HG03575 (cell line): ENCODE data around the gene CEP68.
"Not testable (repeated sequence)": the region's sequence is repeated elsewhere in the genome, so short reads cannot be mapped to it uniquely, and the experiment has no call there.

Source experiments
- ATAC-seq: cut with Tn5 transposase; IDR thresholded peaks from one replicate; pipeline ENCODE4 v1.9.1; 2021; ENCODE audit not compliant: unreplicated experiment, insufficient number of reproducible peaks, low FRiP score; ENCODE audit errors: extremely low read depth

Gene CEP68

DNA sequence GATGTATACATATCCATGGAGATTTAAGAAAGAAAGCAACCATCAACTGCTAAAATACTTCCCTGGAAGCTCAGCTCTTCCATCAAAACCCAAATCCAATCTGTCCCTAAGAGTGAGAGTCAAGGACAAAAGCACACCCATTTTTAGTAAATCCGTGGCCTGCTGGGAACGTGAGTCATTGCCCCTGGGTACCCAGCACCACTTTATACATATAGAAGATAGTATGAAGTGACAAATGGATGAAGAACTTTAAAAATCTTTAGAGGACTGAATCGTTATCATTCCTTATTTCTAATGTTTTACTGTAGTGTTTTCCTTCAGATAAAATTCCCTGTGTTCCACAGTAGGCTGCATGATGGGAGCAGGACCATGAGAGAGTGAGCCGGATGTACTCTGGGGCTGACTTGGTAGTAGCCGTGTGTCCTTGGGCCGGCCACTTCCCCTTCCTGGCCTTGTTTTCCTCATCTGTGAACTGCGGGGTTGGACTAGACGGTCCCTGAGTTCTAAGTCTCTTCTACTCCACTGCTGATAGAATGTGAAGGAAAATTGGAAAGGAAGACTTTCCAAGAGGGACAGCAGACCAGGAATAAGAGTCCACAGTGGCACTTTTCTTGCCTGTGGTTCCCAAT, 28.5 kb upstream of the CEP68 start:
- no peak for ATAC-seq

DNA sequence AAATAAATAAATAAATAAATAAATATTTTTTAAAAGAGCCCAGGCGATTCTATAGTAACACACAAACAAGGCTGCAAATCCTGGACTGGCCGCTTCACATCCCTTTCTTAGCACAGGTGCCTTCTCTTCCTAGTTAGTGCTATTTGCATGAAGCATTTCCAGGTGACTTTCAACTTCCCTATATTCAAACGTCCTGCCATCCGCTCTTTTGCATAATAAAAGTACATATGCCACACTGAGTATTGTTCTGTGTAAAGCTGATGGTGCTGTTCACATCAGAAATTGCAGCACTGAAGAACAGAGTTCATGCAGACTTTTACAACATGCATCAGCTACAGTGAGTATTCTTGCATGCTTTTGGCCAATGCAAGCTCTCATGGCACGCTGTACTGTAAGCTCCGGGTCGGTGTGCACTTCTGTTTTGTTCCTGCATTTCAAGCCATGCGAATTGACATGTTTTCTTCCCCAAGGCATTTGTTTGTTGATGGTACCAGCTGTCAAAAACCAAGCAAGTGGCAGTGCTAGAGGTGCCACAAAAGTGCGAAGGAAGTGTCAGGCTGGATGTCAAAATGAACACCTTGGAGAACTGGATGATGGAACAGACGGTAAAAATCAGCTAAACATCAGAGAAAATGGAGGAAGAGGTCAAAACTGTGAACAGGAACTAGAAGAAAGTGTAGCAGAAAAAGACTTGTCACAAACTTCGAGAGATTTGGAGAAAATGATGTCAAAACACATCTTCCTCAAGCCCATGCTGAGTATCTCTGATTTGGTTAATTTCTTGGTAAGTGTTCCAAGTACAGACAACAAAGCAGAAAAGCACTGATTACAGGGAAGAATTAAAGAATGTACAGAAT, 25.5 kb upstream of the CEP68 start:
- no peak for ATAC-seq

DNA sequence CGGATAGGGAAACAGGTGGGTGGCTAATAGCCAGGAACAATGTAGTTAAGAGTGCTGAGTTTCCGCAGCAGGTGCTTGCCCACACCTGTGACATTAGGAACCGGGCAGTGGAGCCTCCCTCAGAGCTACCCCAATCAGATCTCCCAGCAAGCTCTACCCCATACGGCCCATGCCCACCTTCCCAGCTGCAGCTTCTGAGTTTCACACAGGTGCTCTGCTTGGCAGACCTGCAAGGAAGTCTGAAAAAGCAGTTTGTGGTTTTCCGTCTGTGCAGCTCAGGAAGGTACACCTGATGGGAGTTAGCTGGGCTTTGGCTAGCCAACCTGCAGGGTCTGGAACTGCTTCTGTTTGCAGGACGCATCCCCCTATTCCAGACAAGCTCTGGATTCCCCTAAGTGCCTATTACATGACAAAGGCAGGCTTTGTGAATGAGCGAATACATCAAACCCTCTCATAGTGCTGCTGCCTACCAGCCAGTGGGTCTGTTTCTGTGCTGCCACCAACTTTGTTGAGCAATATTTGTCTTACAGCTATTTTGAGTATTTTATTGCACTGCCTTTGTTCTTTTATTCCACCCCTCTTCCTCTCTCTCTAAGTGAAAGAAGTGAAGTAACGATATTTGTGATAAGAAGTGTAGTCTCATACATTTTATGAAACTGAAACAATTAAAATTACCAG, 24.7 kb upstream of the CEP68 start:
- ATAC-seq: no peak

DNA sequence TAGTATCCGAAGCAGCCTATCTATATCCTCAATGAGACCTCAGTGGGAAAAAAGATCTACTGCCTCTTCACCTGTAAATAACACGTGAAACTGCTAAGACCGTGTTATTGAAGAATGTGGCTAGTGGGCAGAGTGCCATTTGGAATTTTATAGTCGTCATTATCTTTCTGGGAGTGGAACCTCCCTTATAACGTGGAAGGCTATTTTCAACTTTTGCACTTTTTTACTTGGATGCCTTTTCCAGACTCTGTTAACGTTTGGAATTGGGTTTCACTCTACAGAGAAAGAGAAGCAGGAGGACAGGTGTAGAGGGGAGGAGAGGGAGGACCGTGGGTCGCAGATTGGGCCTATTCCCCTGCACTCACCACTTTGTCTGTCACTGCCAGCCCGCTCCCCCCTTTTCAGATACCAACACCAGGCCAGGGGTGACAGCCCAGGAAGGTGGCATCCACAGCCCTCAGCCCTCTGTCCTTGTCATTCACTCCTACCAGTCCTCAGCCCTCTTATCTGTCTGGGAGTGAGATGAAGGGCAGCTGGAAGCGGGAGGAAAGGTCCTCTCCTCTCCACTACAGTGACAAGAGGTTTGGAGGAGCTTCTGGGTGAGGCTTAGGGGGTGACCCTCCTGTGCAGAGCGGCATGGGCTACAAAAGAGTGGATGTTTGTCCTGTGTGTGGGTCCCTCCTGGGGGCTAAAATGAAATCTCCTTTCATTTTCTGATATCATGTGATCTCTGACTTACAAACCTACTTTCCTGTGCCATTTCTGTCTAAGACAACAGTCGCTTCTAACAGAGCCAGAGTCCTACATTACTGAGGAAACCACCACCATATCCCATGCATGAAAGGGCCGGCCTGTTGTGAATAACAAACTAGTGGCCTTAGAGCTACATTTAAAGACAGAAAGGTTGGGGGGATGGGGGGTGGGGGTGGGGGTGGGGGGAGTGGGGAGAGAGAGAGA, 23.9 kb upstream of the CEP68 start:
- ATAC-seq: no peak

DNA sequence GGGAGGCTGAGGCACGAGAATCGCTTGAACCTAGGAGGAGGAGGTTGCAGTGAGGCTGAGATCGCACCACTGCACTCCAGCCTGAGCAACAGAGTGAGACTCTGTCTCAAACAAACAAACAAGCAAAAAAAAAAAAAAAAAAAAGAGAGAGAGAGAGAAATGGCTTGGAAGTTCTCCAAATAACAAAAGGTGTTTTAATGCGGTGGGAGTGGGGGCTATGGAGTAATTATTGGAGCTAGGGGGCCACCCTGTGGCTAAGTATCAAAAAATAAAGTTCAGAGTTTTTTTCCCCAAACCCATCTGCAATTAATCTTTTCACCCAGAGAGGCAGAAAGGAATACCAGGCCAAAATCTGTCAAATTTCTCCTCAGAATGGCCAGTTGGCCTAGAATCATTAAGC, 23.0 kb upstream of the CEP68 start:
- no peak for ATAC-seq

DNA sequence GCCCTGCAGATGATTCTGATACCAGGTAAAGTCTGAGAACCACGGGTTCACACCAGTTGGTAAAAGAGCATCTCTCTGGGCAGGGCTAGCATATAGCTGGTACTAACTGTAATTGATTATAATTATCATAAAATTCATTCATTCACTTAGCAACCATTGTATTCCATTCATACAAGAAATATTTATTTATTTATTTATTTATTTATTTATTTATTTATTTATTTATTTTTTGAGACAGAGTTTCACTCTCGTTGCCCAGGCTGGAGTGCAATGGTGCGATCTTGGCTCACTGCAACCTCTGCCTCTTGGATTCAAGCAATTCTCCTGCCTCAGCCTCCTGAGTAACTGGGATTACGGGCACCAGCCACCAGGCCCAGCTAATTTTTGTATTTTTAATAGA, 22.5 kb upstream of the CEP68 start:
- ATAC-seq: not testable (repeated sequence)

DNA sequence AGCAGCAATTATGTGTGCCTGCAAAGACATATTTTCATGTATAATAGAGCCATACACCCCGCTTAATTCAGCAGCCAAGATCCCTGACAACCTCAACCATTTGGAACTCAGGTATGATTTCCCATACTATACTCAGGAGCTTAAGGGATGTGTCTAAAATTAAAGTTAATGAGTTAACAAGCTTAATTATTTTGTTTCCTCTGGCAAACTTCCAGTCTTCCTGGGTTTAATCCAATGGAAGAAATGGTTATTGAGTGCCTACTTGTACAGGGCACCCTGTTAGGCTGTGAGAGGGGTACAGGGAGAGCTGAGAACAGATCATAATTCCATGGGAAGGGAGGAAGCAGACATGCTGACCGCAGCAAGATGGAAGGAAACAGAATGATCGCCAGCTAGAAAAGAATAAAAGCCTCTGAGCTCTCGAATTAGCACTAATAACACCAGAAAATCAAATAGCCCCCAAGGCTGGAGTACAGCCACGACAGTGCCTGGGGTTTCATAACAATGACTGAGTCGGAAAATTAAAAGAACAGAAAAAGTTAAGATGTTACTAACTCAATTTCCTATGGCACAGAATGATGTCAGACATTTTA, 20.8 kb upstream of the CEP68 start:
- no peak for ATAC-seq

DNA sequence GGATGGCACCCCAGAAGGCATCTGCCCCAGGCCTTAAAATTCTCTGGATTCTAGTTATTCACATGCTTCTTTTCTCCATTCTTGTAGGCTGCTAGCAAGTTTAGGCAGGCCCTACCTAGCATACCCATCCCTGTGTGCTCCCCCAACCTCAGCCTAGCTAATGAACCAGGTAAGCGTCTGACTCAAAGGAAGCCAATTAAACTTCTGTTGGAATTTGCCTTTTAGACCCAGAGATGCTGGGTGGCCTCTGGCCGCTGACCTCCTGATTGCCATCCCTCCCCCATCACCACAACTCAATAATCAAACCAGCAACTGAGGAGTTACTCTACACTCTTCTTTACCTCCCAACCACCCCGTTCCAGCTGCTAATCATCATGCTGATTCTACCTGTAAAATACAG, 19.0 kb upstream of the CEP68 start:
- ATAC-seq: no peak

DNA sequence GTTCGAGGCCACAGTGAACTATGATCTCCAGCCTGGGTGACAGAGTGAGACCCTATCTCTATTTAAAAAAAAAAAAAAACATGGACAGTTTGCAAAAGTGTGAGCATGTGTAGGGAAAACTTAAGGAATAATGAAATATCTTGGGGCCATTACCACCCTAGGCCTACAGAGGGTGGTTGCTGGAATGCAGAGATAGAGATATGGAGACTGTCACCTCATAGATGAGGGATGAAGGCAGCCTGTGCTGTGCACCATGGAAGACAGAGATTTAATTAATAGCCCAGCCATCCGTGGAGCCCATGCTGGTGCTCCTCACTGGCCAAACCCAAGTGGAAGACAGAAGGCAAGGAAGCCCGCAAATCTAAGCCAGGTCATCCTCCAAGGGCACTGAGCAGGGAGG, 16.6 kb upstream of the CEP68 start:
- ATAC-seq: no peak

DNA sequence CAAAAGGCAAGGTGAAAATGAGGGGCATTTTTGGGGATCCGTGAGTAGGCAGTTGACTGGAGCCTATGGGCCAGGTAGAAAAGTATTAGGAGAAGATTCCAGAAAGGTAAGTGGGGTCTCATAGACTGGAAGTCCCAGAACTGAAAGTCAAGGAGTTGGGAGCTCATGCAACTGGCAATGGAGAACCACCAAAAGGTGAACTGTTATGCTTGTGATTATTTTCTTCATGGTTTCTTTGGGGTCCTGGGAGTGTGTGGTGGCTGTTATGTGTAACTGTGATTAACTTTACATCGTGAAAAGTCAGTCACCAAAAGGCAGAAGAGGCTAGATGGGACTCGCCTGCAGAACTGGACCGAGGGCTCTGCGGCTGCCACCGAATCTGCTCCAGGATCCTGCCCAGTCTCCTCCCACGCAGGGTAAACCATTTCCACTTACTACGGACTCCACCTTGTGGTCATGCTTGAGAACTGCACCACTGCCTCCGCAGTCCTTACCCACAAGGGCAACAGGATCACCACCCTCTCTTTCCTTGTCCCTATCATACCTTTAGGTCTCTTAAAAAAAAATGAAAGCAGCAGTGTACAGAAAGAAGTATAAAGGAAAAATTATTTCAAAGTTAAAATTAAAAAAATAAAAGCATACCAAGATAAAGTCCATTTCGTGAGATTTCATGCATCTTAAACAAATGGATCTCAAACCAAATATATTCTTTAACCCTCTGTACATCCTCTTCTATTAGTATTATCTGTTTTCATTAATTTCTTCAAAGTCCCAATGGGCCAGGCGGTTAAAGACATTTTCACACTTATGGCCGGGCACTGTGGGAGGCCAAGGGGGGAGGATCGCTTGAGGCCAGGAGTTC, 15.6 kb upstream of the CEP68 start:
- no peak for ATAC-seq

DNA sequence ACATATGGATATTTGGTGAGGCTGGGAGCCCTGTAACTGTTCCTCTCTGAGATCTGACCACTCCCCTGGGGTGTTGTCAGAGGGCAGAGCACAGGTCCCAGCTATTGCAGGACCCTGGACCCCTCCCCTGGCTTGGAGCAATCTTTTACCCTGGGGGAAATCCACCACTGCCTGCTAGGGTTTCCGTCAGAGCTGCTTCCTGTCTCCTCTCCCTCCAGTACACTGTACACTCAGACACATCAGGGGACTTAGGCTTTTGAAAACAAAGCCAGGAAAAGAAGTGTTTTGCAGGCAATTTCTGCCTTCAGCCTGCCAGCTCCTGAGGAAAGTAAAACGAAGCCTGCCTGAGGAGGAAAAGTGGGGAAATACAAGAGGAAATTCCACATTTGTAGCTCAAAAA, 13.2 kb upstream of the CEP68 start:
- ATAC-seq: no peak

DNA sequence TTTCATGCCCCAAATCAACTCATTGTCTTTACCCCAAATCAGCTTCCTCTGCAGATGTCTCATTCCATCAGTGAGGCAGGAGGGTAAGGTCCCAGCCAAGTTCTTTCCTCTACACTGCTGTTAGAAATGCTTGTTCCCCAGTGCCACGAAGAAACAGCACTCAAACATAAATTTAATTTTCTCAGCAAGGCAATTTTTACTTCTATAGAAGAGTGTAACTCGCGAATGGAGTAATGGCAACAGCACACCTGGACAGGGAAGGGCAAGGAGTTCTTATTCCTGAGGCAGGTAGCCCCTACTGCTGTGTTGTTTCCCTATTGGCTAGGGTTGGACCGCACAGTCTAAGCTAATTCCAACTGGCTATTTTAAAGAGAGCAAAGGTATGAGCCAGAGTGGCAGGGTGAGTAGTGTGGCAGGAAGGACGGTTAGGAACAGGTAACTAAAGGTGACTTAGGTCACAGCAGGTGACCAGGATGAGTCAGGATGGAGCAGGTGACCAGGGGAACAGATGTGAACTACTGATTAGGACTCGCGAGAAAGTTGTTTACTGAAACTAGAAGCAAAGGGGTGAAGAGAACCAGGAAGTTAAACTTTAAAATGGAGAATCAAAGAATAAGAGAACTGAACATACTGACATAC, 12.0 kb upstream of the CEP68 start:
- no peak for ATAC-seq

DNA sequence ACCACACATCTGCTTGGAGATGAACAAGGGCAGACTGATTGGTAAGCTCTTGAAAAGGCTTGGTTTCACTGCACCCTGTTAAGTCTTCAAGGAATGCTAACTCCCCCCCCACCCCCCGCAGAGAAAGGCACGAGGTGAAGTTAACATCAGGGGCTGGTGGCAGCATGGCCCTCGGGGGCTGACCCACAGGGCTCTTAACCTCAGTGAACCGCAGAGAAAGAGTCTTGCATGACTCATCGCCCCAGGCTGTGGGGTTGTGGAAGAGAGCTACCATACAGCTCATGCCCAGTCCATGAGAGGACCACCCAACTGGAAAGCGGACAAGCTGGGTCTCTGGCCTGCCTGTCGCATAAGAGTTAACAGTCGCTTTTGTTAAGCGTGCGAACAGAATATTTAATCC, 10.6 kb upstream of the CEP68 start:
- no peak for ATAC-seq

DNA sequence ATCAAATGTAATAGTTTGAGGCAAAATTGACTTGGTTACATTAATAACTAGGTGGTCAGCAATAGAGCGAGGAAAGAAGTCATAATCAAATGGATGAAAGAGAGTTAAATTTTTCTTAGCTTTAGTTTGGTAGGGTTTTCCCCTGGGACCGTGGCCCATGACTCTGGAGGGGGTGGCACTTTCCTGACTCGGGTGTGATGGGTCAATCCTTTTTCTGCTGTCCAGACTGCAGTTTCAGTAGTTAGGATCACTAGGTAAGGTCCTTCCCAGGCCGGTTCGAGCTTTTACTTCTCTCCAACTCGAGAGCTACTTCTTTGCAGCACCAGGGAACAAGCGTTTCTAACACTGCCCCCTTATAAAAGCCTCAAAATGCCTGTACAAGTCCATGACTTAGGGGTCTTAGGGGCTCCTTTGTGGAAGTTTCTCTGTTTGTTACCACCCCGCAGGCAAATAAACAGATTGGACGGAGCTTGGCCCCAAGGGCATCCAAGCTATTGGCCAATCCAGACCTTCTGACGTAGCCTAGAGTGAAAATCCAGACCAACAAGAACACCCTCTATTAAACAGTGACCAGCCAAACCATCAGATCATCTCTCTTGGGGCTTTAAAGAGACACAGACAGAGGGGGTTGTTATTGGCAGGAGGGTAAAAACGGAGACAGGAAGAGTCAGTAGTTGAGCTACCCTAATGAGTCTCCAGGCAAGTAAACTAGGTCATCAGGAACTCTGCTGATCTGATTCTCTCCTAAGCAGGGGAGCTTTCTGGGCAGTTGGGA, 9.4 kb upstream of the CEP68 start:
- ATAC-seq: no peak

DNA sequence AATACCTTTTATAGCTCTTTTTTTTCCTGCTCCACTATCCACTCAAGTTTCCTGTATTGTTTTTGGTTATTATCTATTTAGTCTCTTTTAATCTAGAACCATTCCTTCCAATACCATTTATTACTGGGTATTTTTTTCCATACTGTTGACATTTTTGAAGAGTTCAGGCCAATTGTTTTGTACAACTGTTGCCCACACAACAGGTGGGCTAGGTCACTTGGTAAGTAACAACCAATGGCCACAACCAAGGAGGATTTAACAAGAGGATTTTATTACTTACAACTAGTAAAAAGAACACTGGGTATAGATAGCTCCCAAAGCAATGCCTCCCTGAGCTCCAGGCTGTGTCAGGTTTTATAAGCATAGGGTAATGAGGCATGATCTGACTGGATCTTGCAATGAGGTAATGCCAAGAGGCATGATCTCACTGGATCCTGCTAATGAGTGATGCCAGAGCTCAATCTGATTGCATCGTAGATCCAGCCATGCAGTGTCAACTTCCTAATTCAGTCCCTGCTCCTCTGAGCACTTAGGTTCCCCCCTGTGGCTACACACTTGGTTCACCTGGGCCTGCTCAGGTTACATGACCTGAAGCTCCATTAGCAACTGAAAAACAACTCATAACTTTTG, 7.1 kb upstream of the CEP68 start:
- ATAC-seq: no peak

DNA sequence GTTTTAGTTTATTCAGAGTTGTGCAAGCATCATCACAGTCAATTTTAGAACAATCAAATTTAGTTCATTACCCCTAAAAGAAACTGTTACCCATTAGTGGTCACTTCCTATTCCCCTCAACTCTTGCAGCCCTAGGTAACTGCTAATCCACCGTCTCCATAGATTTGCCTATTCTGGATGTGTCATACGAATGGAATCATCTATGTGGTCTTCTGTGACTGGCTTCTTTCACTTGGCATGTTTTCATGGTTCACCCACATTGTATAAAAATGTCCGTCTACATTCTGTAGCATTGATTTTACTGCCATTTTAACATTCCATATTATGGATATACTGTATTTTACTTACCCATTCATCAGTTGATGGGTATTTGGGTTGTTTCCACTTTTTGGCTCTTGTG, 5.3 kb upstream of the CEP68 start:
- ATAC-seq: no peak
